Measurements from ENCODE around the gene TAS2R1. TPM values are rescaled to one million over a fixed set of nuclear protein-coding genes. Genes with fewer than 3 reads are reported as not detected.

Gene TAS2R1
- total RNA-seq, 1 experiment from 2014 or later, result not detected

GRCh38 chr5:9588254-9588653, 41.9 kb downstream of the TAS2R1 start:
- H3K36me3 ChIP-seq (replicated peaks; ENCODE audit: control insufficient read depth, insufficient read depth, low read length), result no peaks in the 10 kb centered on the region
- no peaks in the 10 kb centered on the region for H3K27me3 ChIP-seq (ENCODE audit: control insufficient read depth, insufficient read depth, low read length)
- no peak for DNase-seq
- H3K4me3 ChIP-seq (ENCODE audit: insufficient read depth, low read depth, low read length), result no peak overlapping the region

GRCh38 chr5:9587135-9587534, 43.0 kb downstream of the TAS2R1 start:
- no peak for DNase-seq
- Histone ChIP-seq H3K36me3 (replicated peaks; ENCODE audit: control insufficient read depth, insufficient read depth, low read length) (no peaks in the 10 kb centered on the region), H3K27me3 (ENCODE audit: control insufficient read depth, insufficient read depth, low read length) (no peaks in the 10 kb centered on the region), H3K4me3 (ENCODE audit: insufficient read depth, low read depth, low read length) (no peak overlapping the region)

GRCh38 chr5:9582406-9582805, 47.7 kb downstream of the TAS2R1 start:
- H3K36me3 ChIP-seq (replicated peaks; ENCODE audit: control insufficient read depth, insufficient read depth, low read length), result no peaks in the 10 kb centered on the region
- H3K4me3 ChIP-seq (ENCODE audit: insufficient read depth, low read depth, low read length), result no peak overlapping the region
- H3K27me3 ChIP-seq (ENCODE audit: control insufficient read depth, insufficient read depth, low read length), result no peaks in the 10 kb centered on the region
- no peak for DNase-seq

Other genes with a start within 250 kb of the TAS2R1 start
- gene SEMA5A, start 84.3 kb downstream of the TAS2R1 start, total RNA-seq (2014; rRNA removed; shearing (Covaris generic)), result 6.5 and 7.9 TPM in 2 replicates